Measurements from ENCODE around the gene SLC39A11. TPM values are rescaled to one million over a fixed set of nuclear protein-coding genes. Genes with fewer than 3 reads are reported as not detected.
"Not testable (repeated sequence)": the region's sequence is repeated elsewhere in the genome, so short reads cannot be mapped to it uniquely, and the experiment has no call there.

SLC39A11 gene
- total and polyA plus RNA-seq, 8 donors, result 5.2 to 62.0 (median 12.9) TPM

- Histone ChIP-seq H3K4me3 (no peak overlapping the region), H3K27me3 (no peaks in the 10 kb centered on the region), H3K27ac (peak overlapping the region in 1 of 5 donors; percentile 25), H3K36me3 (peaks cover 4 to 35% (median 8%) of the 10 kb centered on the region in 4 donors), H3K9me3 (no peaks in the 10 kb centered on the region), H3K4me1 (peaks cover 0 to 28% (median 4%) of the 10 kb centered on the region in 4 donors)
- peak in 1 of 2 donors; percentile 70 for DNase-seq
- WGBS, 5 donors, result 69 to 80% (median 74%) methylated on average over 9 of the region's 9 CpGs
- intact Hi-C loops (cut with DNase I; ENCODE audit: low total_unique reads), result no loop called here
- TF ChIP-seq POLR2A (IDR thresholded peaks at IDR 0.05), result no peak
- no peak for TF ChIP-seq POLR2AphosphoS5 (IDR thresholded peaks at IDR 0.05)
- TF ChIP-seq, protein P1, sequence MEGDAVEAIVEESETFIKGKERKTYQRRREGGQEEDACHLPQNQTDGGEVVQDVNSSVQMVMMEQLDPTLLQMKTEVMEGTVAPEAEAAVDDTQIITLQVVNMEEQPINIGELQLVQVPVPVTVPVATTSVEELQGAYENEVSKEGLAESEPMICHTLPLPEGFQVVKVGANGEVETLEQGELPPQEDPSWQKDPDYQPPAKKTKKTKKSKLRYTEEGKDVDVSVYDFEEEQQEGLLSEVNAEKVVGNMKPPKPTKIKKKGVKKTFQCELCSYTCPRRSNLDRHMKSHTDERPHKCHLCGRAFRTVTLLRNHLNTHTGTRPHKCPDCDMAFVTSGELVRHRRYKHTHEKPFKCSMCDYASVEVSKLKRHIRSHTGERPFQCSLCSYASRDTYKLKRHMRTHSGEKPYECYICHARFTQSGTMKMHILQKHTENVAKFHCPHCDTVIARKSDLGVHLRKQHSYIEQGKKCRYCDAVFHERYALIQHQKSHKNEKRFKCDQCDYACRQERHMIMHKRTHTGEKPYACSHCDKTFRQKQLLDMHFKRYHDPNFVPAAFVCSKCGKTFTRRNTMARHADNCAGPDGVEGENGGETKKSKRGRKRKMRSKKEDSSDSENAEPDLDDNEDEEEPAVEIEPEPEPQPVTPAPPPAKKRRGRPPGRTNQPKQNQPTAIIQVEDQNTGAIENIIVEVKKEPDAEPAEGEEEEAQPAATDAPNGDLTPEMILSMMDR (IDR thresholded peaks at IDR 0.05), result no peak
- no peak for TF ChIP-seq EP300 (IDR thresholded peaks at IDR 0.05)
Measured at GRCh38 chr17:73068322-73069153, 23.9 kb downstream of the SLC39A11 start.

- DNase-seq, result peak in 1 of 2 donors; percentile 30
- H3K9me3 ChIP-seq; H3K27me3 ChIP-seq; intact Hi-C loops (cut with DNase I; ENCODE audit: low total_unique reads); H3K4me3 ChIP-seq: not testable (repeated sequence)
- Histone ChIP-seq H3K4me1 (peaks cover 0 to 28% (median 4%) of the 10 kb centered on the region in 4 donors), H3K27ac (peak overlapping the region in 1 of 5 donors; percentile 25), H3K36me3 (peaks cover 0 to 27% (median 2%) of the 10 kb centered on the region in 4 donors)
- TF ChIP-seq POLR2AphosphoS5 (IDR thresholded peaks at IDR 0.05), result peak in 1 of 3 donors; percentile 14
- WGBS, 5 donors, result 75 to 90% (median 81%) methylated on average over 2 of the region's 2 CpGs
Measured at GRCh38 chr17:73067699-73068098, 24.8 kb downstream of the SLC39A11 start.

- no peak for DNase-seq
- no peak overlapping the region for H3K4me3 ChIP-seq
- H3K36me3 ChIP-seq, result peaks cover 0 to 21% (median 2%) of the 10 kb centered on the region in 4 donors
- no peak overlapping the region for H3K27ac ChIP-seq
- intact Hi-C loops (cut with DNase I; ENCODE audit: low total_unique reads), result no loop called here
- H3K9me3 ChIP-seq, result no peaks in the 10 kb centered on the region
- peaks cover 0 to 28% (median 4%) of the 10 kb centered on the region in 4 donors for H3K4me1 ChIP-seq
- TF ChIP-seq POLR2A (IDR thresholded peaks at IDR 0.05) (no peak), EP300 (IDR thresholded peaks at IDR 0.05) (no peak), POLR2AphosphoS5 (IDR thresholded peaks at IDR 0.05) (no peak)
- TF ChIP-seq, protein P1 (IDR thresholded peaks at IDR 0.05), result no peak
- WGBS, 5 donors, result 94 to 99% (median 98%) methylated on average over 3 of the region's 3 CpGs
- no peaks in the 10 kb centered on the region for H3K27me3 ChIP-seq
Measured at GRCh38 chr17:73067075-73067474, 25.4 kb downstream of the SLC39A11 start.

GRCh38 chr17:73066148-73066884 lies 26.2 kb downstream of the SLC39A11 start:
- TF ChIP-seq EP300 (IDR thresholded peaks at IDR 0.05) (no peak), POLR2A (IDR thresholded peaks at IDR 0.05) (no peak), POLR2AphosphoS5 (IDR thresholded peaks at IDR 0.05) (no peak)
- TF ChIP-seq, protein P1 (IDR thresholded peaks at IDR 0.05), result no peak
- WGBS, 5 donors, result 94 to 100% (median 99%) methylated on average over 2 of the region's 2 CpGs
- no peak for DNase-seq
- Histone ChIP-seq H3K4me3 (no peak overlapping the region), H3K27ac (no peak overlapping the region), H3K36me3 (peaks cover 0 to 14% (median 1%) of the 10 kb centered on the region in 4 donors), H3K27me3 (no peaks in the 10 kb centered on the region), H3K4me1 (peaks cover 0 to 28% (median 4%) of the 10 kb centered on the region in 4 donors), H3K9me3 (no peaks in the 10 kb centered on the region)
- intact Hi-C loops (cut with DNase I; ENCODE audit: low total_unique reads), result no loop called here
